NCI-H2081 treated with DMSO at 0.1 percent for 48 hours (cell line): Measurements from ENCODE around the gene GCHFR.

Experiments used
- DNase-seq: peaks from one replicate; lab custom pipeline; 2025; lab: John Stamatoyannopoulos, UW

GCHFR gene

DNA sequence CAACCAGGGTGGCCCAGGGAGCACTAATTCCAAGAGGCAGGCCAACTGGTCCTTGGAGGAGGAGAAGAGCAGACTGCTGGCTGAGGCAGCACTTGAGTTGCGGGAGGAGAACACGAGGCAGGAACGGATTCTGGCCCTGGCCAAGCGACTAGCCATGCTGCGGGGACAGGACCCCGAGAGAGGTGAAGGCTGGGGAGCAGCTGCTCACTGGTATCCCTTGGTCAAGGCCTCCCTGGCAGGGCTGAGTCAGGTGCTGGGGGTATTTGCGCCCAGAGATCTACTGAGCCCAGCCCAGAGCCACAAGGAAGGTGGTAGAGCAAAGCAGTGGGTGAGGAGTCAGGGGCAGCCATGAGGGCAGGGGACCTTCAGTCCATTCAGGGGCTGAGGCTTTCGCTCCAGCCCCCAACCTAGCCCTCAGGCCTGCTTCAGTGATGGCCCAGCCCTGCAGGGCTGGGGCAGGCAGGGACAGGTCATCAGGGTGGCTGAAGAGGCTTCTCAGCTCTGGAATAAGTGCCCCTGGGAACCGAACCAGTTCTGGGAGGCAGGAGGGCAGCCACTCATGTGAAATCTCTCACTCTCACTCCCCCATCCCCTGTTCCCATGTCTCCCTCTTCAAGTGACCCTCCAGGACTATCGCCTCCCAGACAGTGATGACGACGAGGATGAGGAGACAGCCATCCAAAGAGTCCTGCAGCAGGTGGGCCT, 49.0 kb downstream of the GCHFR start:
- DNase-seq, result no peak

DNA sequence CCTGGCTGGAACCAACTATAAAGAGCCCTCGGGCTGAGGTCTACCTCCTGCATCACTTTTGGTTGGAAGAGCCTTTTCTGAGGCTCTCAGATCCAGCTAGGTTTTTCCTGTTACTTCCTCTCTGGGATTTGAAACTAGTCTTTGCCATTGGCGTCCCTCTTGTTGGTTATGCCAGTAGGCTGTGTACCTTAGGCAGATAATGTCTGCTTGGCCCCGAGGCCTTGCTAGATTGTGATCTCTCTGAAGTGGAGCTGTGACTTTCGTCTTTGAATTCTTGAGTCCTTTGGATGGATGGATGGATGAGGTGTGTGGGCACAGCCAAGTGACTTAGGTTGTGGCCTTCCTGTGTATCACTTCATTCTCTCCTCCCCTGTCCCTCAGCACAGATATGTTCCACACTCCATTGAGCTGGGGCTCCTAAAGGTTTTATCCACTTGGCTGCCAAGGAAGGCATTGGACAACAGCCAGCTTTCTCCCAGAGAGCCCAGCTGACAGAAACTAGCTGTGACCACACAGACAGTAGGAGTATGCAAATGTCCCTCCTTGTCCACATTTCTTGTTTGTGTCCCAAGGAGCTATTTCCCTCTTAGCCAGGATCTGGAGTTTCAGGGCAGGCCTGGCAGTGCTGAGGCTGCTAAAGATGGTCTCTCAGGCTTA, 51.3 kb downstream of the GCHFR start:
- no peak for DNase-seq
